Spleen (tissue), 11 donors: Measurements from ENCODE around the gene NAE1. TPM values are rescaled to one million over a fixed set of nuclear protein-coding genes. Genes with fewer than 3 reads are reported as not detected.

ENCODE experiments used
- DNase-seq: peaks from one replicate; pipeline ENCODE4 v3.0.0-alpha.2; 2020
- H3K27ac ChIP-seq, 8 donors: fragments of 200-600 bp; sonication (generic) in 7 of 8; 1 replicate in 4 of 8; 2 replicates in 4 of 8; pipeline versions ENCODE4 v1.5.0 to v1.8.0; 2016 to 2021; ENCODE audit warnings: inconsistent platforms in 4 of 8, mild to moderate bottlenecking in 4 of 8, moderate library complexity in 1 of 8
- H3K27me3 ChIP-seq, 7 donors: fragments of 200-600 bp; sonication (generic) in 6 of 7; replicated peaks in 1 of 7; 1 replicate in 4 of 7; 2 replicates in 3 of 7; pipeline versions ENCODE4 v1.5.0 to v1.8.0; 2016 to 2021; ENCODE audit warnings: inconsistent platforms in 3 of 7, mild to moderate bottlenecking in 1 of 7
- H3K36me3 ChIP-seq, 6 donors: fragments of 200-600 bp; sonication (generic) in 5 of 6; 1 replicate in 4 of 6; 2 replicates in 2 of 6; pipeline versions ENCODE4 v1.5.0 to v1.8.0; 2016 to 2021; ENCODE audit warnings: inconsistent platforms in 2 of 6
- H3K4me1 ChIP-seq, 6 donors: fragments of 200-600 bp; sonication (generic) in 5 of 6; 1 replicate in 3 of 6; 2 replicates in 3 of 6; pipeline versions ENCODE4 v1.5.0 to v1.8.0; 2016 to 2021; ENCODE audit warnings: inconsistent platforms in 3 of 6
- H3K4me3 ChIP-seq, 8 donors: fragments of 200-600 bp; sonication (generic) in 7 of 8; 1 replicate in 4 of 8; 2 replicates in 4 of 8; pipeline versions ENCODE4 v1.5.0 to v1.8.0; 2016 to 2021; ENCODE audit warnings: inconsistent platforms in 4 of 8, mild to moderate bottlenecking in 4 of 8, moderate library complexity in 2 of 8
- H3K9me3 ChIP-seq, 8 donors: fragments of 200-600 bp; sonication (generic) in 7 of 8; 1 replicate in 4 of 8; 2 replicates in 4 of 8; pipeline versions ENCODE4 v1.5.0 to v1.8.0; 2016 to 2021; ENCODE audit warnings: inconsistent platforms in 4 of 8
- POLR2A ChIP-seq, 3 donors: fragments of 450-650 bp; IDR thresholded peaks; one replicate each; pipeline ENCODE4 v1.5.1; 2017; ENCODE audit warnings: antibody characterized with exemption in 3 of 3, mild to moderate bottlenecking in 1 of 3
- POLR2AphosphoS5 ChIP-seq, 3 donors: sonication (generic); formaldehyde crosslinking; IDR thresholded peaks; one replicate each; pipeline ENCODE4 v1.5.1; 2017; ENCODE audit warnings: antibody characterized with exemption in 3 of 3
- WGBS, 5 donors: extraction: QIAGEN DNeasy Blood & Tissue Kit in 3 of 5; methylation state at CpG; one replicate each; pipeline versions ENCODE4 v1.1.5 to v1.1.7; 2013 to 2018; 5-methylcytosine and 5-hydroxymethylcytosine counted together
- intact Hi-C: fragments of 100-400 bp; cut with DNase I; formaldehyde crosslinking; loops from one replicate; pipeline ENCODE4 v1.15.0; 2023; ENCODE audit warnings: low total_unique reads
- polyA plus RNA-seq, 3 donors: library from polyadenylated mRNA; stranded (reverse); fragments of 200-250 nt; gene quantifications; one replicate each; pipeline ENCODE4 v1.2.1, GENCODE V29; 2013
- total RNA-seq, 7 donors: library from RNA; depleted of rRNA in 3 of 7; stranded (reverse); fragments of >200 nt in 3 of 7; fragmentation: NEBNext Ultra II Directional in 4 of 7; extraction: Animal tissue kit (Norgen Biotek cat#: 25700) in 4 of 7; gene quantifications; one replicate each; pipeline versions ENCODE4 v1.1.0 to v1.2.1, GENCODE V29; 2016 to 2021
- TF ChIP-seq, protein P1 (sequence below), 11 experiments: fragments of 200-600 bp in 7 of 11; fragments of 450-650 bp in 4 of 11; sonication (generic) in 4 of 11; IDR thresholded peaks in 8 of 11; conservative IDR thresholded peaks in 3 of 11; 1 replicate in 7 of 11; 2 replicates in 4 of 11; pipeline versions ENCODE4 v1.4.0 to v1.8.0; 2016 to 2021; ENCODE audit warnings: antibody characterized with exemption in 11 of 11, inconsistent platforms in 4 of 11, mild to moderate bottlenecking in 1 of 11
- donor health status: healthy with polysubstance abuse.
- donor health status: DM: no; HTN: no; CAD: no; lungs with moderate emphysema.
- donor health status: DM: no; HTN: no; CAD: no.
- donor health status: Bipolar disorder and iron deficiency.
- donor health status: healthy.
- donor health status: DM: no; HTN: no; CAD: no.
- donor health status: DM: yes; HTN: yes; CAD: no.

NAE1 gene
- total and polyA plus RNA-seq, 10 donors = 29.7 to 51.4 (median 38.8) TPM

GRCh38 chr16:66840883-66841282, 10.1 kb upstream of the NAE1 start:
- Histone ChIP-seq H3K36me3 (no peaks in the 10 kb centered on the region), H3K4me1 (peaks cover 7 to 16% (median 13%) of the 10 kb centered on the region in 6 donors), H3K27me3 (peaks cover 8 to 32% (median 23%) of the 10 kb centered on the region in 7 donors), H3K9me3 (no peaks in the 10 kb centered on the region), H3K4me3 (no peak overlapping the region), H3K27ac (no peak overlapping the region)
- WGBS, 5 donors = 49 to 56% (median 55%) methylated on average over 3 of the region's 3 CpGs
- TF ChIP-seq, protein P1, sequence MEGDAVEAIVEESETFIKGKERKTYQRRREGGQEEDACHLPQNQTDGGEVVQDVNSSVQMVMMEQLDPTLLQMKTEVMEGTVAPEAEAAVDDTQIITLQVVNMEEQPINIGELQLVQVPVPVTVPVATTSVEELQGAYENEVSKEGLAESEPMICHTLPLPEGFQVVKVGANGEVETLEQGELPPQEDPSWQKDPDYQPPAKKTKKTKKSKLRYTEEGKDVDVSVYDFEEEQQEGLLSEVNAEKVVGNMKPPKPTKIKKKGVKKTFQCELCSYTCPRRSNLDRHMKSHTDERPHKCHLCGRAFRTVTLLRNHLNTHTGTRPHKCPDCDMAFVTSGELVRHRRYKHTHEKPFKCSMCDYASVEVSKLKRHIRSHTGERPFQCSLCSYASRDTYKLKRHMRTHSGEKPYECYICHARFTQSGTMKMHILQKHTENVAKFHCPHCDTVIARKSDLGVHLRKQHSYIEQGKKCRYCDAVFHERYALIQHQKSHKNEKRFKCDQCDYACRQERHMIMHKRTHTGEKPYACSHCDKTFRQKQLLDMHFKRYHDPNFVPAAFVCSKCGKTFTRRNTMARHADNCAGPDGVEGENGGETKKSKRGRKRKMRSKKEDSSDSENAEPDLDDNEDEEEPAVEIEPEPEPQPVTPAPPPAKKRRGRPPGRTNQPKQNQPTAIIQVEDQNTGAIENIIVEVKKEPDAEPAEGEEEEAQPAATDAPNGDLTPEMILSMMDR (IDR thresholded peaks at IDR 0.05 in 8 of 11, conservative IDR thresholded peaks at IDR 0.05 in 3 of 11) = no peak
- TF ChIP-seq POLR2AphosphoS5 (IDR thresholded peaks at IDR 0.05) (no peak), POLR2A (IDR thresholded peaks at IDR 0.05) (no peak)
- intact Hi-C loops = no loop called here
- DNase-seq = no peak

- Histone ChIP-seq H3K27me3 (peaks cover 0 to 6% (median 0%) of the 10 kb centered on the region in 7 donors), H3K27ac (no peak overlapping the region), H3K9me3 (no peaks in the 10 kb centered on the region), H3K4me1 (peaks cover 3 to 15% (median 10%) of the 10 kb centered on the region in 6 donors), H3K4me3 (no peak overlapping the region), H3K36me3 (no peaks in the 10 kb centered on the region)
- no peak for DNase-seq
- intact Hi-C loops = no loop called here
- TF ChIP-seq POLR2AphosphoS5 (IDR thresholded peaks at IDR 0.05) = no peak
- TF ChIP-seq, protein P1 (IDR thresholded peaks at IDR 0.05 in 8 of 11, conservative IDR thresholded peaks at IDR 0.05 in 3 of 11) = no peak
- no peak for TF ChIP-seq POLR2A (IDR thresholded peaks at IDR 0.05)
- 83 to 92% (median 87%) methylated on average over 5 of the region's 5 CpGs for WGBS, 5 donors
Measured at GRCh38 chr16:66834746-66835145, 4.0 kb upstream of the NAE1 start.

DNA sequence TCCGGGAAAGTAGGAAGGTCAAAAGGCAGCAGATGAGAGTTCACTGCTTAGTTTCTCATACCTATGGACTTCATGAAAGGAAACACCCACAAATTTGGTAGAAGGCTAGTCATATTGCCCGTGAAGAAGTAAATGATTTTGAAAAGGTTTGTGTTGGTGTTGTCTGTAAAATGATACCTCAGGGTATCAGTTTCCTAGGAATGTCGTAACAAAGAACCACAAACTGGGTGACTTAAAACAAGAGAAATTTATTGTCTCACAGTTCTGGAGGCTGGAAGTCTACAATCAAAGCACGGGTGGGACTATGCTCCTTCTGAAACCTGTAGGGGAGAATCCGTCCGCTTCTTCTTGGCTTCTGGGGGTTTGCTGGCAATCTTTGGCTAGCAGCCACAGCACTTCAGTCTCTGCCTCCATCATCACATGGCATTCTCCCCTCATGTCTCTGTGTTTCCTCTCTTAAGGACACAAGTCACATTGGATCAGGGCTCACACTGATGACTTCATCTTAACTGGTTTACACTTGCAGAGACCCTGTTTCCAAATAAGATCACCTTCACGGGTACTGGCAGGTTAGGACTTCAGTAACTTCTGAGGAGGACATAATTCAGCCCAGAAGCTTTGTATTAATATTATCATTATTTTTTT, 2.0 kb upstream of the NAE1 start:
- WGBS, 5 donors = 77 to 91% (median 79%) methylated on average over 7 of the region's 7 CpGs
- H3K36me3 ChIP-seq = peaks cover 0 to 7% (median under 1%) of the 10 kb centered on the region in 6 donors
- no peaks in the 10 kb centered on the region for H3K9me3 ChIP-seq
- peaks cover 10 to 34% (median 26%) of the 10 kb centered on the region in 6 donors for H3K4me1 ChIP-seq
- peaks cover 0 to 6% (median 0%) of the 10 kb centered on the region in 7 donors for H3K27me3 ChIP-seq
- H3K4me3 ChIP-seq = no peak overlapping the region
- TF ChIP-seq POLR2AphosphoS5 (IDR thresholded peaks at IDR 0.05) (no peak), POLR2A (IDR thresholded peaks at IDR 0.05) (no peak)
- TF ChIP-seq, protein P1 (IDR thresholded peaks at IDR 0.05 in 8 of 11, conservative IDR thresholded peaks at IDR 0.05 in 3 of 11) = no peak
- H3K27ac ChIP-seq = no peak overlapping the region
- intact Hi-C loops = no loop called here
- no peak for DNase-seq

GRCh38 chr16:66832190-66832589, 1.4 kb upstream of the NAE1 start:
- intact Hi-C loops = no loop called here
- WGBS, 5 donors = 74 to 83% (median 79%) methylated on average over 3 of the region's 3 CpGs
- H3K27ac ChIP-seq = no peak overlapping the region
- TF ChIP-seq POLR2A (IDR thresholded peaks at IDR 0.05) = no peak
- TF ChIP-seq, protein P1 (IDR thresholded peaks at IDR 0.05 in 8 of 11, conservative IDR thresholded peaks at IDR 0.05 in 3 of 11) = no peak
- TF ChIP-seq POLR2AphosphoS5 (IDR thresholded peaks at IDR 0.05) = no peak
- H3K4me3 ChIP-seq = no peak overlapping the region
- H3K36me3 ChIP-seq = peaks cover 0 to 13% (median 5%) of the 10 kb centered on the region in 6 donors
- H3K27me3 ChIP-seq = peaks cover 0 to 6% (median 0%) of the 10 kb centered on the region in 7 donors
- DNase-seq = no peak
- peaks cover 10 to 40% (median 26%) of the 10 kb centered on the region in 6 donors for H3K4me1 ChIP-seq
- no peaks in the 10 kb centered on the region for H3K9me3 ChIP-seq
